Coronary artery (tissue), 2 donors: ENCODE results near the gene ARID3B.
"Not testable (repeated sequence)": the region's sequence is repeated elsewhere in the genome, so short reads cannot be mapped to it uniquely, and the experiment has no call there.

Experiments used
- DNase-seq: peaks from one replicate; pipeline ENCODE4 v3.0.0-alpha.2; 2017; ENCODE audit warnings: low spot score
- H3K27ac ChIP-seq, 2 donors: fragments of 200-600 bp; sonication (generic); one replicate each; pipeline ENCODE4 v1.5.1; 2016 to 2019
- H3K4me3 ChIP-seq: fragments of 200-600 bp; sonication (generic); 2 replicates; pipeline ENCODE4 v1.5.1; 2016; ENCODE audit warnings: mild to moderate bottlenecking, moderate library complexity
- CTCF ChIP-seq: fragments of 200-600 bp; sonication (generic); IDR thresholded peaks from one replicate; pipeline ENCODE4 v1.5.1; 2019; ENCODE audit warnings: antibody characterized with exemption

ARID3B gene

GRCh38 chr15:74592222-74592621 lies 51.2 kb downstream of the ARID3B start:
- DNase-seq = no peak
- Histone ChIP-seq H3K27ac (no peak overlapping the region), H3K4me3 (no peak overlapping the region)
- no peak for TF ChIP-seq CTCF

- DNase-seq = no peak
- Histone ChIP-seq H3K27ac (no peak overlapping the region), H3K4me3 (no peak overlapping the region)
- TF ChIP-seq CTCF = no peak
These were observed 52.1 kb downstream of the ARID3B start for GRCh38 chr15:74593122-74593521.

- TF ChIP-seq CTCF = no peak
- no peak for DNase-seq
- Histone ChIP-seq H3K27ac (no peak overlapping the region), H3K4me3 (no peak overlapping the region)
These were observed 53.4 kb downstream of the ARID3B start for GRCh38 chr15:74594455-74594854.

GRCh38 chr15:74595271-74595670 lies 54.3 kb downstream of the ARID3B start:
- Histone ChIP-seq H3K27ac (no peak overlapping the region), H3K4me3 (no peak overlapping the region)
- DNase-seq = no peak
- no peak for TF ChIP-seq CTCF

- H3K27ac ChIP-seq, DNase-seq, H3K4me3 ChIP-seq: not testable (repeated sequence)
These were observed 55.7 kb downstream of the ARID3B start for GRCh38 chr15:74596736-74597135.

- DNase-seq, H3K4me3 ChIP-seq, H3K27ac ChIP-seq: not testable (repeated sequence)
These were observed 56.2 kb downstream of the ARID3B start for GRCh38 chr15:74597146-74597705.

GRCh38 chr15:74598126-74598842 lies 57.3 kb downstream of the ARID3B start:
- peak overlapping the region; percentile 66 for H3K4me3 ChIP-seq
- peak overlapping the region; percentile 12 to 77 for H3K27ac ChIP-seq
- no peak for TF ChIP-seq CTCF
- peak; percentile 92 for DNase-seq

GRCh38 chr15:74599156-74599555 lies 58.1 kb downstream of the ARID3B start:
- Histone ChIP-seq H3K27ac (peak overlapping the region; percentile 12 to 77), H3K4me3 (peak overlapping the region; percentile 66)
- DNase-seq = no peak
- TF ChIP-seq CTCF = no peak
